Measurements from ENCODE around the gene LRRC42.

DNA sequence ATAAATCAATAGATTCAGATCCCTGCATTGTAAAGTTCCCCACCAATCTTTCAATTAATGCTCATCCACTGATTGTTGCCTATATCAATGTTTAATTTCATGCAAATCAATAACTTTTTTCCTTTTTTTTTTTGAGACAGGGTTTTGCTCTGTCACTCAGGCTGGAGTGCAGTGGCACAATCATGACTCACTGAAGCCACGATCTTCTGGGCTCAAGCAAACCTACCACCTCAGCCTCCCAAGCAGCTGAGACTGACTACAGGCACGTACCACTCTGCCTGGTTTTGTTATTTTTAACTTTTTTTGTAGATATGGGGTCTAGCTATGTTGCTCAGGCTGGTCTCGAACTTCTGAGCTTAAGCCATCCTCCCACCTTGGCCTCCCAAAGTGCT lies 26.5 kb upstream of the LRRC42 start:
- TF ChIP-seq, protein P1, sequence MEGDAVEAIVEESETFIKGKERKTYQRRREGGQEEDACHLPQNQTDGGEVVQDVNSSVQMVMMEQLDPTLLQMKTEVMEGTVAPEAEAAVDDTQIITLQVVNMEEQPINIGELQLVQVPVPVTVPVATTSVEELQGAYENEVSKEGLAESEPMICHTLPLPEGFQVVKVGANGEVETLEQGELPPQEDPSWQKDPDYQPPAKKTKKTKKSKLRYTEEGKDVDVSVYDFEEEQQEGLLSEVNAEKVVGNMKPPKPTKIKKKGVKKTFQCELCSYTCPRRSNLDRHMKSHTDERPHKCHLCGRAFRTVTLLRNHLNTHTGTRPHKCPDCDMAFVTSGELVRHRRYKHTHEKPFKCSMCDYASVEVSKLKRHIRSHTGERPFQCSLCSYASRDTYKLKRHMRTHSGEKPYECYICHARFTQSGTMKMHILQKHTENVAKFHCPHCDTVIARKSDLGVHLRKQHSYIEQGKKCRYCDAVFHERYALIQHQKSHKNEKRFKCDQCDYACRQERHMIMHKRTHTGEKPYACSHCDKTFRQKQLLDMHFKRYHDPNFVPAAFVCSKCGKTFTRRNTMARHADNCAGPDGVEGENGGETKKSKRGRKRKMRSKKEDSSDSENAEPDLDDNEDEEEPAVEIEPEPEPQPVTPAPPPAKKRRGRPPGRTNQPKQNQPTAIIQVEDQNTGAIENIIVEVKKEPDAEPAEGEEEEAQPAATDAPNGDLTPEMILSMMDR (tag by site-specific recombination; IDR thresholded peaks at IDR 0.05): no peak
- TF ChIP-seq, protein P2, sequence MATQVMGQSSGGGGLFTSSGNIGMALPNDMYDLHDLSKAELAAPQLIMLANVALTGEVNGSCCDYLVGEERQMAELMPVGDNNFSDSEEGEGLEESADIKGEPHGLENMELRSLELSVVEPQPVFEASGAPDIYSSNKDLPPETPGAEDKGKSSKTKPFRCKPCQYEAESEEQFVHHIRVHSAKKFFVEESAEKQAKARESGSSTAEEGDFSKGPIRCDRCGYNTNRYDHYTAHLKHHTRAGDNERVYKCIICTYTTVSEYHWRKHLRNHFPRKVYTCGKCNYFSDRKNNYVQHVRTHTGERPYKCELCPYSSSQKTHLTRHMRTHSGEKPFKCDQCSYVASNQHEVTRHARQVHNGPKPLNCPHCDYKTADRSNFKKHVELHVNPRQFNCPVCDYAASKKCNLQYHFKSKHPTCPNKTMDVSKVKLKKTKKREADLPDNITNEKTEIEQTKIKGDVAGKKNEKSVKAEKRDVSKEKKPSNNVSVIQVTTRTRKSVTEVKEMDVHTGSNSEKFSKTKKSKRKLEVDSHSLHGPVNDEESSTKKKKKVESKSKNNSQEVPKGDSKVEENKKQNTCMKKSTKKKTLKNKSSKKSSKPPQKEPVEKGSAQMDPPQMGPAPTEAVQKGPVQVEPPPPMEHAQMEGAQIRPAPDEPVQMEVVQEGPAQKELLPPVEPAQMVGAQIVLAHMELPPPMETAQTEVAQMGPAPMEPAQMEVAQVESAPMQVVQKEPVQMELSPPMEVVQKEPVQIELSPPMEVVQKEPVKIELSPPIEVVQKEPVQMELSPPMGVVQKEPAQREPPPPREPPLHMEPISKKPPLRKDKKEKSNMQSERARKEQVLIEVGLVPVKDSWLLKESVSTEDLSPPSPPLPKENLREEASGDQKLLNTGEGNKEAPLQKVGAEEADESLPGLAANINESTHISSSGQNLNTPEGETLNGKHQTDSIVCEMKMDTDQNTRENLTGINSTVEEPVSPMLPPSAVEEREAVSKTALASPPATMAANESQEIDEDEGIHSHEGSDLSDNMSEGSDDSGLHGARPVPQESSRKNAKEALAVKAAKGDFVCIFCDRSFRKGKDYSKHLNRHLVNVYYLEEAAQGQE (tag by site-specific recombination; IDR thresholded peaks at IDR 0.05): no peak
- TF ChIP-seq, protein P3, sequence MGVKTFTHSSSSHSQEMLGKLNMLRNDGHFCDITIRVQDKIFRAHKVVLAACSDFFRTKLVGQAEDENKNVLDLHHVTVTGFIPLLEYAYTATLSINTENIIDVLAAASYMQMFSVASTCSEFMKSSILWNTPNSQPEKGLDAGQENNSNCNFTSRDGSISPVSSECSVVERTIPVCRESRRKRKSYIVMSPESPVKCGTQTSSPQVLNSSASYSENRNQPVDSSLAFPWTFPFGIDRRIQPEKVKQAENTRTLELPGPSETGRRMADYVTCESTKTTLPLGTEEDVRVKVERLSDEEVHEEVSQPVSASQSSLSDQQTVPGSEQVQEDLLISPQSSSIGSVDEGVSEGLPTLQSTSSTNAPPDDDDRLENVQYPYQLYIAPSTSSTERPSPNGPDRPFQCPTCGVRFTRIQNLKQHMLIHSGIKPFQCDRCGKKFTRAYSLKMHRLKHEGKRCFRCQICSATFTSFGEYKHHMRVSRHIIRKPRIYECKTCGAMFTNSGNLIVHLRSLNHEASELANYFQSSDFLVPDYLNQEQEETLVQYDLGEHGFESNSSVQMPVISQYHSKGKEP (tag by site-specific recombination; IDR thresholded peaks at IDR 0.05): no peak
- TF ChIP-seq, protein P4, sequence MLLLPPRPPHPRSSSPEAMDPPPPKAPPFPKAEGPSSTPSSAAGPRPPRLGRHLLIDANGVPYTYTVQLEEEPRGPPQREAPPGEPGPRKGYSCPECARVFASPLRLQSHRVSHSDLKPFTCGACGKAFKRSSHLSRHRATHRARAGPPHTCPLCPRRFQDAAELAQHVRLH (tag by site-specific recombination; IDR thresholded peaks at IDR 0.05): no peak
- TF ChIP-seq ZNF777 (tag by site-specific recombination; IDR thresholded peaks at IDR 0.05; ENCODE audit: borderline replicate concordance) (no peak), ZNF501 (tag by site-specific recombination; IDR thresholded peaks at IDR 0.05) (no peak), YY1 (tag by site-specific recombination; IDR thresholded peaks at IDR 0.05) (no peak), ZNF544 (tag by site-specific recombination; IDR thresholded peaks at IDR 0.05) (no peak), YY2 (tag by site-specific recombination; IDR thresholded peaks at IDR 0.05) (no peak)
- TF ChIP-seq, protein P5, sequence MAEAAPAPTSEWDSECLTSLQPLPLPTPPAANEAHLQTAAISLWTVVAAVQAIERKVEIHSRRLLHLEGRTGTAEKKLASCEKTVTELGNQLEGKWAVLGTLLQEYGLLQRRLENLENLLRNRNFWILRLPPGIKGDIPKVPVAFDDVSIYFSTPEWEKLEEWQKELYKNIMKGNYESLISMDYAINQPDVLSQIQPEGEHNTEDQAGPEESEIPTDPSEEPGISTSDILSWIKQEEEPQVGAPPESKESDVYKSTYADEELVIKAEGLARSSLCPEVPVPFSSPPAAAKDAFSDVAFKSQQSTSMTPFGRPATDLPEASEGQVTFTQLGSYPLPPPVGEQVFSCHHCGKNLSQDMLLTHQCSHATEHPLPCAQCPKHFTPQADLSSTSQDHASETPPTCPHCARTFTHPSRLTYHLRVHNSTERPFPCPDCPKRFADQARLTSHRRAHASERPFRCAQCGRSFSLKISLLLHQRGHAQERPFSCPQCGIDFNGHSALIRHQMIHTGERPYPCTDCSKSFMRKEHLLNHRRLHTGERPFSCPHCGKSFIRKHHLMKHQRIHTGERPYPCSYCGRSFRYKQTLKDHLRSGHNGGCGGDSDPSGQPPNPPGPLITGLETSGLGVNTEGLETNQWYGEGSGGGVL (tag by site-specific recombination; IDR thresholded peaks at IDR 0.05): no peak
